HepG2 (cell line): ENCODE measurements around the gene VCL. TPM values are rescaled to one million over a fixed set of nuclear protein-coding genes. Genes with fewer than 3 reads are reported as not detected.
A peak's percentile ranks its signal among the peaks of the same experiment; 100 is the strongest.

ENCODE experiments used
- CENPT ChIP-seq: sonication (generic); formaldehyde crosslinking; IDR thresholded peaks from 2 replicates; pipeline ENCODE4 v1.8.0; 2022; ENCODE audit warnings: low read depth, mild to moderate bottlenecking, moderate library complexity, missing genetic modification reagents
- CSRNP1 ChIP-seq: sonication (generic); formaldehyde crosslinking; IDR thresholded peaks from 2 replicates; pipeline ENCODE4 v1.8.1; 2023; ENCODE audit warnings: mild to moderate bottlenecking, missing genetic modification reagents
- DDIT3 ChIP-seq: sonication (generic); formaldehyde crosslinking; IDR thresholded peaks from 2 replicates; pipeline ENCODE4 v1.4.0; 2020; ENCODE audit warnings: mild to moderate bottlenecking, missing genetic modification reagents
- EED ChIP-seq: sonication (generic); formaldehyde crosslinking; IDR thresholded peaks from 2 replicates; pipeline ENCODE4 v1.5.0; 2020; ENCODE audit warnings: mild to moderate bottlenecking, missing genetic modification reagents
- ELF3 ChIP-seq: IDR thresholded peaks from 2 replicates; pipeline ENCODE4 v1.6.1; 2016; ENCODE audit warnings: missing genetic modification reagents, missing compliant biosample characterization
- GATAD1 ChIP-seq: IDR thresholded peaks from 2 replicates; pipeline ENCODE4 v1.6.1; 2016; ENCODE audit warnings: missing genetic modification reagents, missing compliant biosample characterization
- HCFC1 ChIP-seq: fragments of 150-350 bp; IDR thresholded peaks from 2 replicates; pipeline ENCODE4 v1.6.1; 2014; ENCODE audit warnings: low read depth, low read length
- JUND ChIP-seq: sonication (generic); formaldehyde crosslinking; IDR thresholded peaks from 2 replicates; pipeline ENCODE4 v1.8.0; 2022; ENCODE audit warnings: mild to moderate bottlenecking, missing genetic modification reagents
- PCBP1 ChIP-seq: fragments of 200-400 bp; formaldehyde crosslinking; IDR thresholded peaks from 2 replicates; pipeline ENCODE4 v1.6.1; 2017; ENCODE audit warnings: mild to moderate bottlenecking, low read depth, low read length, borderline replicate concordance
- RBFOX2 ChIP-seq: fragments of 200-400 bp; formaldehyde crosslinking; IDR thresholded peaks from 2 replicates; pipeline ENCODE4 v1.6.1; 2017; ENCODE audit warnings: low read depth, mild to moderate bottlenecking, low read length
- SPEN ChIP-seq: sonication (generic); formaldehyde crosslinking; IDR thresholded peaks from 2 replicates; pipeline ENCODE4 v1.5.1; 2020; ENCODE audit warnings: low read depth, mild to moderate bottlenecking, missing genetic modification reagents
- SSRP1 ChIP-seq: IDR thresholded peaks from 2 replicates; pipeline ENCODE4 v1.6.1; 2016; ENCODE audit warnings: control low read depth
- TOE1 ChIP-seq: sonication (generic); formaldehyde crosslinking; IDR thresholded peaks from 2 replicates; pipeline ENCODE4 v1.4.0; 2020; ENCODE audit warnings: mild to moderate bottlenecking, missing genetic modification reagents
- TOPORS ChIP-seq: sonication (generic); formaldehyde crosslinking; IDR thresholded peaks from 2 replicates; pipeline ENCODE4 v1.8.0; 2023; ENCODE audit warnings: mild to moderate bottlenecking, missing genetic modification reagents
- TP53 ChIP-seq: sonication (generic); formaldehyde crosslinking; conservative IDR thresholded peaks from 2 replicates; pipeline ENCODE4 v1.4.0; 2020; ENCODE audit warnings: missing genetic modification reagents
- ZBTB14 ChIP-seq: sonication (generic); formaldehyde crosslinking; IDR thresholded peaks from 2 replicates; pipeline ENCODE4 v1.4.0; 2020; ENCODE audit warnings: missing genetic modification reagents
- ZMYM4 ChIP-seq: sonication (generic); formaldehyde crosslinking; IDR thresholded peaks from 2 replicates; pipeline ENCODE4 v1.8.1; 2023; ENCODE audit warnings: mild to moderate bottlenecking, missing genetic modification reagents
- ZNF10 ChIP-seq: sonication (generic); formaldehyde crosslinking; IDR thresholded peaks from 2 replicates; pipeline ENCODE4 v1.4.0; 2020; ENCODE audit warnings: mild to moderate bottlenecking, low read depth, missing genetic modification reagents, borderline replicate concordance
- ZNF362 ChIP-seq: sonication (generic); formaldehyde crosslinking; IDR thresholded peaks from 2 replicates; pipeline ENCODE4 v1.4.0; 2020; ENCODE audit warnings: missing genetic modification reagents, mild to moderate bottlenecking, borderline replicate concordance
- ZNF460 ChIP-seq: sonication (generic); formaldehyde crosslinking; IDR thresholded peaks from 2 replicates; pipeline ENCODE4 v1.5.1; 2020; ENCODE audit warnings: missing genetic modification reagents, mild to moderate bottlenecking, borderline replicate concordance
- ZNF484 ChIP-seq: sonication (generic); formaldehyde crosslinking; IDR thresholded peaks from 2 replicates; pipeline ENCODE4 v1.5.1; 2020; ENCODE audit warnings: mild to moderate bottlenecking, low read depth, missing genetic modification reagents, borderline replicate concordance
- ZNF614 ChIP-seq: IDR thresholded peaks from 2 replicates; pipeline ENCODE4 v1.6.1; 2018; ENCODE audit warnings: missing biosample characterization, missing genetic modification reagents, inconsistent platforms, borderline replicate concordance
- ZNF7 ChIP-seq: IDR thresholded peaks from 2 replicates; pipeline ENCODE4 v1.6.1; 2016; ENCODE audit warnings: missing biosample characterization, missing genetic modification reagents
- ZNF747 ChIP-seq: sonication (generic); formaldehyde crosslinking; IDR thresholded peaks from 2 replicates; pipeline ENCODE4 v1.8.1; 2023; ENCODE audit warnings: missing genetic modification reagents, mild to moderate bottlenecking, borderline replicate concordance
- ZSCAN12 ChIP-seq: sonication (generic); formaldehyde crosslinking; IDR thresholded peaks from 2 replicates; pipeline ENCODE4 v1.9.0; 2021; ENCODE audit warnings: mild to moderate bottlenecking, missing genetic modification reagents
- ZSCAN31 ChIP-seq: sonication (generic); formaldehyde crosslinking; IDR thresholded peaks from 2 replicates; pipeline ENCODE4 v1.5.0; 2020; ENCODE audit warnings: low read depth, mild to moderate bottlenecking, missing genetic modification reagents
- polyA plus RNA-seq, 8 experiments: library from polyadenylated mRNA; depleted of rRNA in 3 of 8; stranded (reverse) in 7 of 8; unstranded in 1 of 8; fragments of >200 nt; fragmentation: Illumina TruSeq in 4 of 8; extraction: Trizol in 4 of 8; gene quantifications; 2 replicates each; pipeline versions ENCODE4 v1.2.1 to v1.2.3, GENCODE V29; 2011 to 2016; ENCODE audit warnings: low read depth in 4 of 8, missing spikeins in 1 of 8, mixed read lengths in 1 of 8; ENCODE audit not compliant: insufficient read depth in 1 of 8
- total RNA-seq, 5 experiments: library from RNA; depleted of rRNA; stranded (reverse); fragments of >200 nt; fragmentation: Illumina TruSeq; extraction: Trizol; gene quantifications; 2 replicates each; pipeline ENCODE4 v1.2.3, GENCODE V29; 2016; ENCODE audit warnings: low read depth in 1 of 5

Gene VCL
- total and polyA plus RNA-seq, 2 of the 13 experiments (the other 11 are each of a cell fraction or from before 2014, with no cell fraction given): 17.3 to 26.9 TPM

- TF ChIP-seq DDIT3 (CRISPR knock-in tag) (no peak), ZNF7 (CRISPR knock-in tag) (no peak), ZNF484 (CRISPR knock-in tag) (0 out of 2 replicates have a peak, but pooled peaks have one; percentile 64), TP53 (no peak), ELF3 (CRISPR knock-in tag) (no peak; the same call in 1 of the 2 replicates), TOPORS (CRISPR knock-in tag) (no peak), SPEN (CRISPR knock-in tag) (no peak), CENPT (CRISPR knock-in tag) (no peak), RBFOX2 (peak; percentile 81), ZSCAN31 (CRISPR knock-in tag) (peak; percentile 9), JUND (CRISPR knock-in tag) (no peak), ZNF614 (CRISPR knock-in tag) (no peak), ZNF747 (CRISPR knock-in tag) (no peak), GATAD1 (CRISPR knock-in tag) (peak; percentile 50; the same call in 1 of the 2 replicates), TOE1 (CRISPR knock-in tag) (no peak), SSRP1 (CRISPR knock-in tag) (no peak), EED (CRISPR knock-in tag) (no peak), ZNF362 (no peak), HCFC1 (no peak), ZBTB14 (CRISPR knock-in tag) (peak; percentile 35), ZMYM4 (CRISPR knock-in tag) (no peak; the same call in 1 of the 2 replicates), PCBP1 (no peak), CSRNP1 (no peak), ZNF460 (CRISPR knock-in tag) (no peak), ZNF10 (CRISPR knock-in tag) (no peak), ZSCAN12 (CRISPR knock-in tag) (no peak)
Observed at GRCh38 chr10:74150990-74151878, 153.3 kb downstream of the VCL start, which contains the start of gene ADK (continued).
